IPS-11a (cell line): Measurements from ENCODE around the gene GAGE12C.
"Not testable (repeated sequence)": the region's sequence is repeated elsewhere in the genome, so short reads cannot be mapped to it uniquely, and the experiment has no call there.

Experiments
- H3K4me3 ChIP-seq: one replicate; pipeline ENCODE4 v1.5.1; 2013; ENCODE audit warnings: low read depth, low read length, control low read depth

The GAGE12C gene

GRCh38 chrX:49531877-49532276, at the start of gene GAGE12C:
GAGE12C (plus strand) TSS chrX:49532177; CDS start chrX:49533332, 1,155 bp downstream.
- not testable (repeated sequence) for H3K4me3 ChIP-seq

GRCh38 chrX:49541433-49541832, 9.5 kb downstream of the GAGE12C start, which contains the start of gene GAGE12D:
GAGE12D (plus strand) TSS chrX:49541733; CDS start chrX:49542888, 1,155 bp downstream.
- H3K4me3 ChIP-seq, result not testable (repeated sequence)

- H3K4me3 ChIP-seq, result not testable (repeated sequence)
Observed at GRCh38 chrX:49550989-49551388, 19.0 kb downstream of the GAGE12C start, which contains the start of gene GAGE12E. GAGE12E (plus strand) TSS chrX:49551289; CDS start chrX:49552444, 1,155 bp downstream.

- H3K4me3 ChIP-seq, result not testable (repeated sequence)
Observed at GRCh38 chrX:49560542-49560941, 28.6 kb downstream of the GAGE12C start, which contains the start of gene GAGE12F. GAGE12F (plus strand) TSS chrX:49560842; CDS start chrX:49561997, 1,155 bp downstream.

- not testable (repeated sequence) for H3K4me3 ChIP-seq
Observed at GRCh38 chrX:49568728-49569127, 36.8 kb downstream of the GAGE12C start.

GRCh38 chrX:49569152-49569551, 37.2 kb downstream of the GAGE12C start:
- H3K4me3 ChIP-seq, result not testable (repeated sequence)

- H3K4me3 ChIP-seq, result not testable (repeated sequence)
Observed at GRCh38 chrX:49570100-49570499, 38.1 kb downstream of the GAGE12C start, which contains the start of gene GAGE12G. GAGE12G (plus strand) TSS chrX:49570400; CDS start chrX:49571555, 1,155 bp downstream.

GRCh38 chrX:49579649-49580048, 47.7 kb downstream of the GAGE12C start, which contains the start of gene GAGE12H:
GAGE12H (plus strand) TSS chrX:49579949; CDS start chrX:49581104, 1,155 bp downstream.
- not testable (repeated sequence) for H3K4me3 ChIP-seq
